Tibial nerve (tissue), 3 donors: ENCODE measurements around the gene LEF1.

Source experiments
- CTCF ChIP-seq, 5 experiments: fragments of 200-600 bp in 3 of 5; fragments of 450-650 bp in 2 of 5; sonication (generic) in 3 of 5; IDR thresholded peaks; one replicate each; pipeline ENCODE4 v1.5.1; 2016 to 2019; ENCODE audit warnings: antibody characterized with exemption in 5 of 5, mild to moderate bottlenecking in 3 of 5, moderate library complexity in 2 of 5
- POLR2A ChIP-seq, 2 donors: fragments of 450-650 bp; IDR thresholded peaks; one replicate each; pipeline ENCODE4 v1.6.1; 2017; ENCODE audit warnings: antibody characterized with exemption in 2 of 2, mild to moderate bottlenecking in 2 of 2, moderate library complexity in 2 of 2

GRCh38 chr4:108111781-108112180 is 57.0 kb downstream of the LEF1 start:
- TF ChIP-seq CTCF (IDR thresholded peaks at IDR 0.05) (no peak), POLR2A (IDR thresholded peaks at IDR 0.05) (no peak)
